ENCODE data around the gene P2RX3.

Gene P2RX3

GRCh38 chr11:57309106-57310059, 28.8 kb upstream of the P2RX3 start:
- in situ Hi-C loops (cut with HindIII; ENCODE audit: low sequenced_read_pairs), result no loop called here

DNA sequence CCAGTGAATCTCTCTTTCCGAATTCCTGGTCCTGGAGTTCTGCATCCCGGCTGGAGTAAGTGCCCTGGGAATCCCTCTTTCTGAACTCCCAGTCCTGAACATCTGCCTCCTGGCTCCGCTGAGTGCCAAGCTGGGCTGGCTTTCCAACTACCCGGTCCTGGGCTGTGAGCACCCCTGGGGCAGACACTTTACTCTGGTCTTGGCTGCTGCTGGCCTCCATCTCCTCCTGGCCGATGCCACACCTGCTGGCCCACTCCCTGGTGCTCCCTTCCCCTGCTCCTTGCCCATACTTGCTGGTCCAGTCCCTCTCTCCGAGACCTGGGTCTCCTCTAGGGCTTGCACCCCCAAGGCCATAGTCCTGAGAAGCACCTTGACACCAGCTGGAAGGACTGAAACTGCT, 28.1 kb upstream of the P2RX3 start:
- in situ Hi-C loops (cut with HindIII; ENCODE audit: low sequenced_read_pairs), result no loop called here

GRCh38 chr11:57310630-57311086, 27.5 kb upstream of the P2RX3 start:
- in situ Hi-C loops (cut with HindIII; ENCODE audit: low sequenced_read_pairs), result no loop called here

DNA sequence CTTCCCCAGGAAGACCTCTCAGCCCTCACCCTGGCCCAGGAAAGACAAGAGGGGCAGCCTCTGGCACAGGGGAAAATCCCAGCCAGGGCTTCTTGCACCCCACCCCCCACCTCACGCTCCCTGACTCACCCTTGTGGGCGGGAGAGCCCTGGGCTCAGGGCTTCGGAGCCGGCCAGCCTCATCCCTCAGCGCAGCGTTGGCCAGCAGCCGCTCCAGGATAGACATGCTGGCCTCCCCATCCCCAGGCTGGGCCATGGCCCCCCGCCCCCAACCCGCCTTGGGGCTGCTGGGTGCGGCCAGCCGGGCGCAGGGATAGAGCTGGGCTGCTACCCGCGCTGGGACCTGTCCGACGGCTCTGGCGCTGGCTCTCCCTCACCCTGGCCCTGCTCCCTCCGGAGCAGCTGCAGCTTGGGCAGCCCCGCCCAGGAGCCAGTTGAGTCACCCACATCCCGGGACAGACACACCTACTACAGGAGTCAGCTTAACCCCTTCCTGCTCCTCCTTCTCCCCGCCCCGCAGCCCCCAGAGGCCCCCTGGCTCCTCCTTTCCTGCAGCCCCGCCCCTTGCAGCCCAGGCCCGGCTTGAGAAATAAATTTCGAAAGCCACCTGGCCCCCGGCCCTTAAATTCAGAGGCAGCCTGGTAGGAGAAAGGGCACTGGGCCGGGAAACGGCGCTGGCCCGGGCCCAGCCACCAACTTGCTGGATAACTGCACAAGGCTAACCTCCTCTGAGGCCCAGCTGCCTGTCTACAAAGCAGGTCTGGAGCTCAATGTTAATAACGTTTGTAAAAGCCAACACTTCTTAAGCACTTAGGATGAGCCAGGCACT, 26.8 kb upstream of the P2RX3 start:
- in situ Hi-C loops (cut with HindIII; ENCODE audit: low sequenced_read_pairs), result no loop called here

GRCh38 chr11:57312511-57313021, 25.6 kb upstream of the P2RX3 start:
- in situ Hi-C loops (cut with HindIII; ENCODE audit: low sequenced_read_pairs), result no loop called here

- in situ Hi-C loops (cut with HindIII; ENCODE audit: low sequenced_read_pairs), result no loop called here
Observed at GRCh38 chr11:57313071-57313787, 24.9 kb upstream of the P2RX3 start.

- in situ Hi-C loops (cut with HindIII; ENCODE audit: low sequenced_read_pairs), result no loop called here
Observed at GRCh38 chr11:57313788-57314135, 24.4 kb upstream of the P2RX3 start.

- in situ Hi-C loops (cut with HindIII; ENCODE audit: low sequenced_read_pairs), result no loop called here
Observed at GRCh38 chr11:57314221-57314973, 23.8 kb upstream of the P2RX3 start.

DNA sequence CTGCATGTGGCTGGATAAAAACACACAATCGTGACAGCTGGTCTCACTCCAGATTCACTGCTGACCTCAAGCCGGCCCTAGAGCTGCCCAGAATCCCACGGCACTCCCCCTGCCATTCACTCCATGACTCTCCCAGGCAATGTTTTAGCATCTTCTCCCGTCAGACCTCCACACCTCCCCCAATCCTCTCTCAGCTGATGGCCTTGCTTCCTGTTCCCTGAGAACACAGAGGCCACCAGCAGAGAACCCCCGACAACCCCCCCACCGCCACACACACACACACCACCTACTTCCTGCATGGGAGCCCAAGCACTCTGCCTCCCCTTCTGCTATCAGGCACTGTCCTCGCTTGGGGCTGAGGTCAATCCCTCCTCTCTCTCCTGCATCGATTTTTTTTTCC, 22.7 kb upstream of the P2RX3 start:
- in situ Hi-C loops (cut with HindIII; ENCODE audit: low sequenced_read_pairs), result no loop called here

DNA sequence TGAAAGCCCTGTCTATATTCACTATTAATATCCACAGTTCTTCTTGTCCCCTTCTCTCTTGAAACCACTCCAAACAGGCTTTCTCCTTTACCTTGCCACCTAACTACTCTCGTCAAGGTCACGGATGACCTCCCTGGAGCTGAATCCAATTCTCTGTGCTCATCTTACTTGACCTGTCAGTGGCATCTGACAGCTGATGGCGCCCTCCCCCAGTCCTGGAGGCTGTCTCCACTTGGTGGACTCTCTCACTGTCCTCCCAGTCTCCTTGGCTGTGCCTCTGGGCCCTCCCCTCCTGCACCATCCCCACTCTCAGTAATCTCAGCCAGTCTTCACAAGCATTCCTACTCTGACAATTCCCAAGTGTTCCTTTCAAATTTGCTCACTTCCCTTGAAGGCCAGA, 22.1 kb upstream of the P2RX3 start:
- in situ Hi-C loops (cut with HindIII; ENCODE audit: low sequenced_read_pairs), result no loop called here

DNA sequence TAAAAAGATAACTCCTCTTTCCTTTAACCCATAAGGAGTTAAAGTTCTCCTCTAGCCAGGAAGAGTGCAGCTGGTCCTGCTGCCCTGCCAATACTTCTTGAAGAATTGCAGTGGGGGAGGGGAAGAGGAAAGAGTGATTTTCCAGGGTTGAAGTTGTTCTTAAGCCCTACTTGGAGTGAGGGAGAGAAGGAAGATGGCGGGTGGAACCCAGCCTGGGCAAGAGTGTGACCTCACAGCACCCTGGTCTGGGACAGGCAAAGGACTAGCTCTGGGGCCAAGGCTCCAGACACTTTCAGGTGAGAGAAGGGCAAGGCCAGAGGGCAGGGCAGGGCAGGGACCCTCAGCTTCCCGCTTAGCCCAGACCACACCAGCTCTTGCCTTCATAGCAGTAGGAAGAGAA, 20.0 kb upstream of the P2RX3 start:
- in situ Hi-C loops (cut with HindIII; ENCODE audit: low sequenced_read_pairs), result no loop called here

DNA sequence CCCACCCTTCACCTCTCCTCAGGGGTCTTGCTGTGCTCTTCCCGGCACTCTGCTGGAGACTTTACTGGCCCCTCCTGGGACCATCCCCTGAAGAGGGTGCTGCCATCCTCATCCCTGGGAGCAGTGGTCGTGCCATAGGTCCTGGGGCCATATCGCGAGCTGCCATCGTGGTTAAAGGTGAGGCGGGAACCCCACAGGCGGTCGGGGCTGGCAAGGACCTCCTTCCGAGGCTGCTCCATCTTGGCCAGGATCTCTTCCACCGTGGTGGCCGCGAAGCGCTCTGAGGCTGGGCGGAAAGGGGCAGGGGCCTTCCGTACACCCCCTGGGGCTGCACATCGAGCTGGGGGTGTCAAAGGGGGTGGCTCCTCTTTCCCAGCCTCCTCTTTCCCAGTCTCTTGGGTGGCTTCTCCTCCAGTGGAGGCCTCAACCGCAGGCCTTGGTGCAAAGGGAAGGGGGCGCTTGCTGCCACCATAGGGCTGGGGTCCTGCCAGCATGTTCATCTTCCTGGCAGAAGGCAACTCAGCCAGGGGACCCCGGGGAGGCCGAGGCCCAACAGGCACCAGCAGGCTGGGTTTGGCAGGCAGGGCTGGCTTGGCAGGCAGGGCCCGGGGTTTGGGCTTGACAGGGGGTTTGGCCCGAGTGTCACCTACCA, 18.0 kb upstream of the P2RX3 start:
- in situ Hi-C loops (cut with HindIII; ENCODE audit: low sequenced_read_pairs), result no loop called here

DNA sequence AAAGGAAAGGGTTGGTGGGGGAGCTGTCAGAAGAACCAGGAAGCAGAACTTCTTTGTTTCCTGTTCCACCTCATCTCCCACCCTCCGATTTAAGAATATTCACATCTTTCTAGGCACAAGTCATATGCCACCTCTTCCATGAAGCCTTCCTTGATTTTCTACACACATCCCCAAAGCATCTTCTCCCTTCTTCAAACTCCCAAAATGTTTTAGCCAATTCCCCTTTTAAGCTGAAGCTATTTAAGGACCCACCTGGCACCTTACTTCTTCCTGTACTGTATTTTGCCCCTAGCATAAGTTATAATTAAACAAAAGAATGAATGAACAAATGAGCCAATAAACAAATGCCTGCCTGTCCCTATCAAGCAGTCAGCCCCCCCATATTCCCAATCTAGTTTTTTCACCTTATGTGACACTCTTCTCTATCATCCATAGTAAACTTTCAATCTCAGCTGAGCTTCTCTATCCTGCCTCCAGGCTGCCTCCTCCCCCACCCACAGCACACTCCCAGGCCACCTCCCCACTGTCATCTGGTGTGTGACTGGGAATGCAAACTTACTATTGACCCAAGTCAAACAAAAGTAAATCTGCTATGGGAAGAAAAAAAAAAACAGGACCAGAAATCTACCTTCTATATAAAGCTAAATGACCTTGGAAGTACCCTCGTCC, 17.3 kb upstream of the P2RX3 start:
- in situ Hi-C loops (cut with HindIII; ENCODE audit: low sequenced_read_pairs), result no loop called here

GRCh38 chr11:57321388-57322255, 16.5 kb upstream of the P2RX3 start:
- in situ Hi-C loops (cut with HindIII; ENCODE audit: low sequenced_read_pairs), result no loop called here

GRCh38 chr11:57322256-57323166, 15.6 kb upstream of the P2RX3 start:
- in situ Hi-C loops (cut with HindIII; ENCODE audit: low sequenced_read_pairs), result no loop called here

DNA sequence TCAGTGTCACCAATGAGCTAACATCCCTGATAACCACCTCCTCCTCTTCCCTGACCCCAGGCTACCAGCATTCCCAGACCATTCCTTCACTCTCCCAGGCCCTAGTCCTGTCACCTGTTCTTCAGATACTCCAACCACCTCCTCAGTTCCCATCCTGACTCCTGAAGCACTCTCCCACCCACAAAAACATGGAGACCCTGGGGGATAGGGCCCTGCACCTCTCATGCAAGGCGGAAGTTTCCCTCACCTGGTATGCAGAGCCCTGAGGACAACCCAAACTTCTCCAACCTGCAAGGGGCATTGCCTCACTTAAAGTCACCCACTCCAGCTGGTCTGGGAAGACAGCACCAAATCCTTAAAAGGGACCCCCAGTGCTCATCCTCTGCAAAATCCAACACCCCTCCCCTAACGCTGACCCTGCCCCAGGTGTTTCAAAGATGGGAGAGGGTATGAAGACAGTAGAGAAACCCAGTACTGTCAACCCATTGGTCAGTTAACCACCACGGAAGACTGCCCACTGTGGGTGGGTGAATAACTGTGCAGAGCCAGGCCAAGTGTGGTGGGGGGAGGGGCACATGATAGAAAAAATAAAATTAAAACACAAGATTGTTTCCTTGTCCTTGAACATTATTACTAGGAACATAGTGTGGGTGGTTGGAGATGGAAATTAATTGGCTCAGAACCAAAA, 14.8 kb upstream of the P2RX3 start:
- in situ Hi-C loops (cut with HindIII; ENCODE audit: low sequenced_read_pairs), result no loop called here

GRCh38 chr11:57323855-57324153, 14.3 kb upstream of the P2RX3 start:
- in situ Hi-C loops (cut with HindIII; ENCODE audit: low sequenced_read_pairs), result no loop called here

Measured in DLD1 (cell line).